ENCODE measurements around the gene AGAP9. TPM values are rescaled to one million over a fixed set of nuclear protein-coding genes. Genes with fewer than 3 reads are reported as not detected.
"Not testable (repeated sequence)": the region's sequence is repeated elsewhere in the genome, so short reads cannot be mapped to it uniquely, and the experiment has no call there.

AGAP9 gene
- total RNA-seq, 2 donors from 2014 or later, result 3.3 to 19.7 TPM

DNA sequence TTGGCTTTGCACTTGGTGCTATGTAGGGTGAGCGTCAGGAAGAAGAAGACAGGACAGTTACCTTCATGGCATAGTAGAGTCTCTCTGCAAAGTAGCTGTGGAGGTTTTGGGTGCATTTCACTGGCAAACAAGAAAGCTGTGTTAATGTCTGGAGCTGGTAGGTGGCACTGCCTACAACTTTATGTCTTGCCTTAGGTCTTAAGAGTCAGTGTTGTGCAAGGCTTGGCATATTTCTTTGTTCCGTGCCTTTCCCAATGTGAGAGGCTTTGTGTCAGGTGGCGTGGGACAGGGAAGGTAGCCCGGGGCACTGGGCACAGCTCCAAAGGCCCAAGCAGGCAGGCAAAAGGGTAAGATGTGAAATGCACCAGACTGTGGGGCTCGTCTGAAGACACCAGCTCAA, 51.4 kb downstream of the AGAP9 start:
- H3K27ac ChIP-seq; H3K27me3 ChIP-seq; H3K9me3 ChIP-seq; H3K36me3 ChIP-seq (replicated peaks in 1 of 2; ENCODE audit: insufficient read depth in 1 of 2, low read depth in 2 of 2); H3K4me1 ChIP-seq; DNase-seq; H3K4me3 ChIP-seq; intact Hi-C loops (cut with DNase I): not testable (repeated sequence)
- WGBS, 2 donors, result no CpG with 5 or more reads among the region's 5 CpGs
- ATAC-seq, result peak; percentile 45

- H3K36me3 ChIP-seq (replicated peaks in 1 of 2; ENCODE audit: insufficient read depth in 1 of 2, low read depth in 2 of 2); DNase-seq; ATAC-seq; H3K4me1 ChIP-seq; H3K4me3 ChIP-seq; H3K27me3 ChIP-seq; H3K27ac ChIP-seq; intact Hi-C loops (cut with DNase I); H3K9me3 ChIP-seq: not testable (repeated sequence)
- WGBS, 2 donors, result 86 to 87% methylated on average over 9 of the region's 20 CpGs
These were observed 54.5 kb downstream of the AGAP9 start for GRCh38 chr10:47468731-47469528.

DNA sequence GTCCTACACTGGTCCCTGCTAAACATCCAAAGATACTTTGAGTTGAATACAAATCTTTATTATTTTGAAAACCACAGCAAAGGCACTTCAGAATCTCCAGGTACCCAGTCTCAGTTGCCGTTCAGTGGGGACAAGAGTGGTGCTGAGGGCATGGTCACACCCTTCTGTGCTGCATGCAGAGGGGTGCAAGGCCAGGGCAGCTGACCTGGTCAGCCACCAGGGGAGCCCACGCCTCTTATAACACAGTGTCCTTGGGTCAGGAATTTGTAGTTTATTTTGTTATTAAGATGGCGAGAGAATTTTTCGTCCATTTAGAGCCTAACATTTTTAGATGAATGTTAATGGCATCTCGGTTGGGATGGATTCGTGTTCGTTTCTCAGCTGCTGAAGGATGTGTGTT, 55.5 kb downstream of the AGAP9 start:
- ATAC-seq; H3K9me3 ChIP-seq; H3K4me1 ChIP-seq; H3K27ac ChIP-seq; DNase-seq; H3K36me3 ChIP-seq (replicated peaks in 1 of 2; ENCODE audit: insufficient read depth in 1 of 2, low read depth in 2 of 2); H3K27me3 ChIP-seq; intact Hi-C loops (cut with DNase I); H3K4me3 ChIP-seq: not testable (repeated sequence)
- 76% methylated on average over 5 of the region's 7 CpGs; no CpG with 5 or more reads in 1 of the 2 donors for WGBS, 2 donors

DNA sequence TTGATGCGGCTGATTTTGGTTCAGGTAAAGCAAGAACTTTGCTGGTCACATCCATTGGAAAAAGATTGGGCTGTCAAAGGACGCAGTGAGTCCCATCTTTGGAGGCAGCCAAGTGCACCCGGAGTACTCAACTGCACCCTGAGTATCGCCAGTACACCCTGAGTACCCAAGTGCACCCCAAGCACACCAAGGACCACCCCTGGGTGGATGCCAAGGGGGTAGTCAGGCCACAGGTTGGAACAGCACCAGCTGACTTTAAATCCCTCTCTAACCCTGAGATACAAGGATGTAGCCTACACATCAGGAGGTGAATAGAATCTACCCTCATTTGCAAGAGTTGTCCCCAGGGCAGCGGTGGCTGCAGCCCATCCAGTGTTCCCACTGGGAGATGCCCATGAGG, 56.0 kb downstream of the AGAP9 start:
- H3K27ac ChIP-seq; H3K9me3 ChIP-seq; DNase-seq; intact Hi-C loops (cut with DNase I); H3K27me3 ChIP-seq; ATAC-seq; H3K36me3 ChIP-seq (replicated peaks in 1 of 2; ENCODE audit: insufficient read depth in 1 of 2, low read depth in 2 of 2); H3K4me1 ChIP-seq; H3K4me3 ChIP-seq: not testable (repeated sequence)
- WGBS, 2 donors, result 80 to 85% methylated on average over 4 of the region's 5 CpGs

- H3K27ac ChIP-seq; H3K4me3 ChIP-seq; DNase-seq; H3K4me1 ChIP-seq; ATAC-seq; H3K9me3 ChIP-seq; intact Hi-C loops (cut with DNase I); H3K27me3 ChIP-seq; H3K36me3 ChIP-seq (replicated peaks in 1 of 2; ENCODE audit: insufficient read depth in 1 of 2, low read depth in 2 of 2): not testable (repeated sequence)
- WGBS, 2 donors, result 74 to 77% methylated on average over 14 of the region's 14 CpGs
These were observed 58.1 kb downstream of the AGAP9 start for GRCh38 chr10:47465216-47465917.

DNA sequence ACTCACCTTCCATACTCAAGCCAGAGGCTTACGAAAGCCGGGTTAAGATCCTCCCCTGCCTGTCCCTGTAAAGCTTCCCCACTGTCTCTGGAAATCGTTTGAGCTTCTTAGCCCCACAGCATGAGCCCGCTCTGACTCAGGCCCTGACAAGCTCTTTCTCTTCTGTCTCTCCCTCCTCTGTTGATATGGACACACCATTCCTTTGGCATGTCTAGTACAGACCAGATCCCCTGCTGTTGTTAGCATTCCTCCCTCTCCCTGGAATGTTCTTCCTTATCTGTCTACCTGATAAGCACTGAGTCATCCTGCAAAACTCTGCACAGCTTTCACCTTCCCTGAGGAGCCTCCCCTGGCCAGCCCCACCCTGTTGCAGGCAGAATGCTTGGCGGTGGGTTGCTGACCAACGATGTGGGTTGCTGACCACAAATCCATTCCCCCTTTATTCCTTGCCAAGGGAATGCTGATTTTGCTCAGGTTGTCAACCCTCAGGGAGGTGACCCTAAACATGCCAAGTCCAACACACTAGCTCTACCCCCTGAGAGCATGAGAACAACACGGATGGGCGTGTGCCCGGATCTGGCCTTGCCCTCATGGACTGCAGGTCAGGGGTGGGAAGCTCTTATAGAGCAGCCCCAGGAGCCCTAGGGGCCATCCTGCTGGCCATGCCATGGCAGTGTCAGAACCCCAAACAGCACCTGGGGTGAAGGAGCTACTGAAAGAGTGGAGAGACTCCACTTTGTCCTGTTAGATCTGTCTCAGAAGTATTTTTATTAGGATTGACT, 60.7 kb downstream of the AGAP9 start:
- whole genome bisulfite sequencing, 2 donors, result no CpG with 5 or more reads among the region's 9 CpGs
- H3K36me3 ChIP-seq (replicated peaks in 1 of 2; ENCODE audit: insufficient read depth in 1 of 2, low read depth in 2 of 2); intact Hi-C loops (cut with DNase I); H3K9me3 ChIP-seq; H3K4me1 ChIP-seq; H3K4me3 ChIP-seq; DNase-seq; H3K27ac ChIP-seq; H3K27me3 ChIP-seq: not testable (repeated sequence)
- peak; percentile 68 for ATAC-seq

GRCh38 chr10:47461261-47461687, 62.2 kb downstream of the AGAP9 start:
- H3K4me1 ChIP-seq; H3K36me3 ChIP-seq (replicated peaks in 1 of 2; ENCODE audit: insufficient read depth in 1 of 2, low read depth in 2 of 2); H3K4me3 ChIP-seq; intact Hi-C loops (cut with DNase I); H3K9me3 ChIP-seq; H3K27ac ChIP-seq; H3K27me3 ChIP-seq: not testable (repeated sequence)
- peak; percentile 51 to 76 (median 72) for DNase-seq
- TF ChIP-seq CTCF (IDR thresholded peaks at IDR 0.05), result peak in 2 of 7 experiments; percentile 12 to 17
- WGBS, 2 donors, result 0% methylated on average over 12 of the region's 37 CpGs; no CpG with 5 or more reads in 1 of the 2 donors
- ATAC-seq, result peak; percentile 80

Measured in body of pancreas (tissue), 4 donors.